Astrocyte of the spinal cord (primary cell): ENCODE measurements around the gene ZCCHC14.

Experiments
- DNase-seq: peaks from one replicate; pipeline ENCODE4 v3.0.0; 2011; ENCODE audit warnings: low read depth, low spot score
- H3K4me3 ChIP-seq: 2 replicates; pipeline ENCODE4 v1.5.1; 2011; ENCODE audit warnings: low read depth, mild to moderate bottlenecking, low read length, moderate library complexity
- CTCF ChIP-seq: IDR thresholded peaks from 2 replicates; pipeline ENCODE4 v1.5.1; 2012; ENCODE audit warnings: low read depth, mild to moderate bottlenecking, low read length, inconsistent platforms
- in situ Hi-C: cut with HindIII; loops from 2 replicates; pipeline ENCODE4 v1.10.0; 2017; ENCODE audit warnings: low sequenced_read_pairs

Gene ZCCHC14

GRCh38 chr16:87469169-87469568 is 23.7 kb downstream of the ZCCHC14 start:
- TF ChIP-seq CTCF, result no peak
- in situ Hi-C loops, result no loop called here
- H3K4me3 ChIP-seq, result no peak overlapping the region
- DNase-seq, result no peak

- in situ Hi-C loops, result no loop called here
- TF ChIP-seq CTCF, result no peak
- no peak for DNase-seq
- no peak overlapping the region for H3K4me3 ChIP-seq
Measured at GRCh38 chr16:87468550-87468949, 24.3 kb downstream of the ZCCHC14 start.

- in situ Hi-C loops, result no loop called here
- DNase-seq, result no peak
- H3K4me3 ChIP-seq, result no peak overlapping the region
- TF ChIP-seq CTCF, result no peak
Measured at GRCh38 chr16:87466975-87467501, 25.8 kb downstream of the ZCCHC14 start.

GRCh38 chr16:87465879-87466278 is 26.9 kb downstream of the ZCCHC14 start:
- no peak overlapping the region for H3K4me3 ChIP-seq
- in situ Hi-C loops, result no loop called here
- no peak for DNase-seq
- TF ChIP-seq CTCF, result no peak

GRCh38 chr16:87465306-87465705 is 27.5 kb downstream of the ZCCHC14 start:
- no peak overlapping the region for H3K4me3 ChIP-seq

GRCh38 chr16:87464691-87465300 is 28.0 kb downstream of the ZCCHC14 start:
- in situ Hi-C loops, result no loop called here
- TF ChIP-seq CTCF, result no peak
- DNase-seq, result peak; percentile 91
- H3K4me3 ChIP-seq, result peak overlapping the region; percentile 12

More at GRCh38 chr16:87465306-87465705, 27.5 kb downstream of the ZCCHC14 start:
- in situ Hi-C loops, result no loop called here
- no peak for TF ChIP-seq CTCF
- peak; percentile 84 for DNase-seq
